Measurements from ENCODE around the gene CHD8. TPM values are rescaled to one million over a fixed set of nuclear protein-coding genes. Genes with fewer than 3 reads are reported as not detected.

The CHD8 gene
- total RNA-seq, 1 donor from 2014 or later = 146 TPM

- TF ChIP-seq CTCF (IDR thresholded peaks at IDR 0.05; ENCODE audit: partially characterized antibody, unreplicated experiment) = no peak
- H3K27ac Mint-ChIP-seq (ENCODE audit: unreplicated experiment) = peak overlapping the region; percentile 87
- H3K27me3 Mint-ChIP-seq (ENCODE audit: unreplicated experiment) = peaks cover 1% of the 10 kb centered on the region
- no peak for DNase-seq
- no peaks in the 10 kb centered on the region for H3K36me3 Mint-ChIP-seq (ENCODE audit: unreplicated experiment)
- no peaks in the 10 kb centered on the region for H3K9me3 Mint-ChIP-seq (ENCODE audit: unreplicated experiment)
- H3K4me3 Mint-ChIP-seq (ENCODE audit: unreplicated experiment) = peak overlapping the region; percentile 94
- H3K4me1 Mint-ChIP-seq (ENCODE audit: low read depth, unreplicated experiment) = peaks cover 11% of the 10 kb centered on the region
Observed at GRCh38 chr14:21436567-21437062, 19.3 kb downstream of the CHD8 start.

DNA sequence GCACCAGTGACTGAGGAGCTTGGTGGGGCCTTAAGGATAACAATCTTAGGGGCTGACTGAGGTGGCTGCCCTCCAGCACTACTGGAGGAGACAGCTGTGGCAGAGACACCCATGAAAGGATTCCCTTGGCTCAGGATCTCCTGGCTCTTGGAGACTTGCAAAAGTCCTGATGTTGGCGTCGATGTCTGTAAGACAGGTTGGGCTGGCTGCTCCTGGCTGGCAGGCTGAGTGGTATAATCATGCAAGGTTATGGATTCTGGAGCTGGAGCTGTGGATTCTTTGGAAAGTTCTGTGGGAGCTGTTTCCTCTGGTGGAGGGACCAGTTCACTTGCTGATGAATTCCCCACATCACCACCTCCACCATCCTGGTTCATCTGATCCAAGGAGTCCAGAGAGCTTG, 24.8 kb downstream of the CHD8 start:
- TF ChIP-seq CTCF (IDR thresholded peaks at IDR 0.05; ENCODE audit: partially characterized antibody, unreplicated experiment) = no peak
- no peak overlapping the region for H3K27ac Mint-ChIP-seq (ENCODE audit: unreplicated experiment)
- H3K36me3 Mint-ChIP-seq (ENCODE audit: unreplicated experiment) = no peaks in the 10 kb centered on the region
- H3K4me3 Mint-ChIP-seq (ENCODE audit: unreplicated experiment) = no peak overlapping the region
- no peaks in the 10 kb centered on the region for H3K27me3 Mint-ChIP-seq (ENCODE audit: unreplicated experiment)
- no peak for DNase-seq
- peaks cover 2% of the 10 kb centered on the region for H3K9me3 Mint-ChIP-seq (ENCODE audit: unreplicated experiment)
- peaks cover 5% of the 10 kb centered on the region for H3K4me1 Mint-ChIP-seq (ENCODE audit: low read depth, unreplicated experiment)

- Mint-ChIP-seq H3K4me1 (ENCODE audit: low read depth, unreplicated experiment) (no peaks in the 10 kb centered on the region), H3K9me3 (ENCODE audit: unreplicated experiment) (peaks cover 2% of the 10 kb centered on the region), H3K36me3 (ENCODE audit: unreplicated experiment) (no peaks in the 10 kb centered on the region), H3K27ac (ENCODE audit: unreplicated experiment) (peak overlapping the region; percentile 28), H3K27me3 (ENCODE audit: unreplicated experiment) (no peaks in the 10 kb centered on the region), H3K4me3 (ENCODE audit: unreplicated experiment) (no peak overlapping the region)
- no peak for TF ChIP-seq CTCF (IDR thresholded peaks at IDR 0.05; ENCODE audit: partially characterized antibody, unreplicated experiment)
- no peak for DNase-seq
Observed at GRCh38 chr14:21428930-21429329, 27.0 kb downstream of the CHD8 start.

- no peak for TF ChIP-seq CTCF (IDR thresholded peaks at IDR 0.05; ENCODE audit: partially characterized antibody, unreplicated experiment)
- no peak for DNase-seq
- Mint-ChIP-seq H3K36me3 (ENCODE audit: unreplicated experiment) (no peaks in the 10 kb centered on the region), H3K4me3 (ENCODE audit: unreplicated experiment) (no peak overlapping the region), H3K9me3 (ENCODE audit: unreplicated experiment) (peaks cover 2% of the 10 kb centered on the region), H3K27ac (ENCODE audit: unreplicated experiment) (no peak overlapping the region), H3K4me1 (ENCODE audit: low read depth, unreplicated experiment) (no peaks in the 10 kb centered on the region), H3K27me3 (ENCODE audit: unreplicated experiment) (no peaks in the 10 kb centered on the region)
Observed at GRCh38 chr14:21426692-21427091, 29.2 kb downstream of the CHD8 start.

DNA sequence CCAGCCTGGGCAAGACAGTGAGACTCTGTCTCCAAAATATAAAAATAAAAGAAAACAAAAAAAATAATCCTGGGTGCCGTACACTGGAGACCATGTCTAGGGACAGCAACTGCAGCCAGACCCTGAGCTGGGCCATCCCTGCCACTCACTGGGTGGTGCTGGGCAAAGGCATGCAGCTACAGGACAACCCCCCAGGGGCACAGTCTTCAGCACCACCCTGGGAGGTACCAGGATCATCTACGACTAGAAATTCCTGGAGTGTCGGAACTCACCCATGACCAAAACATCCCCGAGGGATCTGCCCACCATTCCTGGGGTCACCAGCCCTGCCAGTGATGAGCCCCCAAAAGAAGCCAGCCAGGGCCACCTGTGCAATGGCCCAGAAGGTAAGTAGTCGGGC, 36.4 kb downstream of the CHD8 start:
- Mint-ChIP-seq H3K27me3 (ENCODE audit: unreplicated experiment) (no peaks in the 10 kb centered on the region), H3K36me3 (ENCODE audit: unreplicated experiment) (no peaks in the 10 kb centered on the region), H3K4me1 (ENCODE audit: low read depth, unreplicated experiment) (no peaks in the 10 kb centered on the region), H3K9me3 (ENCODE audit: unreplicated experiment) (no peaks in the 10 kb centered on the region), H3K27ac (ENCODE audit: unreplicated experiment) (no peak overlapping the region), H3K4me3 (ENCODE audit: unreplicated experiment) (no peak overlapping the region)
- DNase-seq = no peak
- no peak for TF ChIP-seq CTCF (IDR thresholded peaks at IDR 0.05; ENCODE audit: partially characterized antibody, unreplicated experiment)

Data from glutamatergic neuron (in vitro differentiated cells).